Stimulated activated CD4-positive, alpha-beta T cell treated with anti-CD3 and anti-CD28 coated beads, TNF-alpha, amount 100 ng/mL, for 4 hours (primary cell): Measurements from ENCODE around the gene TBC1D22A.
"Not testable (repeated sequence)": the region's sequence is repeated elsewhere in the genome, so short reads cannot be mapped to it uniquely, and the experiment has no call there.

ENCODE experiments used
- DNase-seq, 3 experiments: peaks; one replicate each; pipeline ENCODE4 v3.0.0-alpha.2; 2020; ENCODE audit warnings: low read depth in 3 of 3

Gene TBC1D22A

GRCh38 chr22:46762238-46763050 lies at the start of gene TBC1D22A:
Gene TBC1D22A (plus strand): TSS chr22:46762650. CDS start chr22:46762787, 137 bp downstream.
- DNase-seq = peak; percentile 88 to 89 (median 89)

- no peak for DNase-seq
Observed at GRCh38 chr22:46714550-46714949, 47.9 kb upstream of the TBC1D22A start.

GRCh38 chr22:46719921-46720320 lies 42.5 kb upstream of the TBC1D22A start:
- DNase-seq = no peak

DNA sequence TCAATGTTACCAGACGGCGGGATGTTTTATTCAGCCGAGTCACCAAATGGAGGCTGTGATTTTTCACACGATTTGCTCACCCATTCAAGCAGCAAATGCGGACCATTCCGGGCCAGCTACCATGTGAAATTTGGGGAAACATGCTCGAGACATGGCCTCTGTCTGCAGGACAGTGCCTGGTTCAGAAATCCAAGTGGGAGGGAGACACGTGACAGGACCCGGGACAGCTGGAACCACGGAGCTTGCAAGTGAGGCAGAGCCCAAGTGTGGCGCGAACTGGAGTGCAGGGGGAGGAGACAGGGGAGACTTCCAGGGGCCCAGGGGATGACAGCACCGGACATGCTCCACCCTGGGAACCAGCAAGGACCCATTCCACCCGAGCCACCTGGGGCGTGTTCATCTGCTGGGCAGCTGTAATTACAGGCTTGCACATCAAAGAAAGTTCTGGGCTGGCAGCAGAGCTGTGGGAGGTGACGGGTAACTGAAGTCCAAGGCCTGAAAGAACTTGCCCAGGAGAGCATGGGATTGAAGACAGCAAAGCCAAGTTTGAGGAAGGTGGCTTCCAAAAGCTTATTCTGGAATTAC lies 40.9 kb upstream of the TBC1D22A start:
- no peak for DNase-seq

- no peak for DNase-seq
Observed at GRCh38 chr22:46723882-46724281, 38.6 kb upstream of the TBC1D22A start.

- no peak for DNase-seq
Observed at GRCh38 chr22:46725096-46725495, 37.4 kb upstream of the TBC1D22A start.

GRCh38 chr22:46726066-46726985 lies 36.1 kb upstream of the TBC1D22A start:
- no peak for DNase-seq

DNA sequence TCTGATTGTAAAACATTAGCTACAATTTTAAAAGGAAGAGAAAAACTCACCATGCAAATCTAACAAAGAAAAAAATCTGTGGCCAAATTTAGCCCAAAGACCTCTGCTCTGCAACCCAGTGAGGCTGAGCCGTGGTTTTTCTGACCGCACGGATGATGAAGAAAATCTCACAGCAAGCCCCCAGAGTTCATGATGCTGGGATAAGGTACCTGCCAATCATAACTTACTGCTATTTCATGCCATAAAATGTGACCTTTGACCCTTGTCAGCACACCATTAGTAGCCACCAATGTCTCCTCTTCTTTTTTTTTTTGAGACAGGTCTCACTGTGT lies 35.5 kb upstream of the TBC1D22A start:
- no peak for DNase-seq

- DNase-seq = no peak
Observed at GRCh38 chr22:46727813-46728364, 34.6 kb upstream of the TBC1D22A start.

GRCh38 chr22:46728470-46728869 lies 34.0 kb upstream of the TBC1D22A start:
- no peak for DNase-seq

DNA sequence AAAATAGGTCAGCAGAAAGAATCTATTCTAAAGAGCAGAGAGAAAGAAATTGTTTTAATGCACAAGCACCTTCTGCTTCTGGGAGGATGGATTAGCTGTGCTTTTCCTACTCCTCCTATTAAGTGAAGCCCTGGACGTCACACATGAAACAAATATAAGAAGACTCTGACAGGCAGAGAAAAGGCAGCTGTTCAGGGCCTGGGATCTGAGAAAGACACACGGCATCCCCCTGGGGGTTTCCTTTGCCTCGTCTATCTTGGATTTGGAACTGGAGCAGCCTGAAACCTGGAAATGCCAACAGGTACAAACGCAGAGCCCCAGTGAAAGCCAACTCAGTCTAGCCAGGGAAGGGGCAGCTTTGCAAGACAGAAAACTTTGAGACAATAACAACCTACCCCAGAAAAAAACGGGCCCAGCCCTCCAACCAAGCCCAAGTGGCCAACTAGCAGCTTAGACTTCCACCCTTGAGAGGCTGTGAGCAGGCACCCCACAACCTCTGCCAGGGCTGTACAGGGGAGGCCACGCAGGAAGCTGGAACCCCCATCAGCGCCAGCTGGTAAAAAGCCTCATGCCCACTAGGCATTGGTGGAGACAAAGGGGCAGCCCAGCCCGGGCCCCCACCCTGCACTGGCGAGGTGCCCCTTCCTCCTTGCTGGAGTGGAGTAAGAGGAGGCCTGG lies 31.7 kb upstream of the TBC1D22A start:
- DNase-seq = no peak

DNA sequence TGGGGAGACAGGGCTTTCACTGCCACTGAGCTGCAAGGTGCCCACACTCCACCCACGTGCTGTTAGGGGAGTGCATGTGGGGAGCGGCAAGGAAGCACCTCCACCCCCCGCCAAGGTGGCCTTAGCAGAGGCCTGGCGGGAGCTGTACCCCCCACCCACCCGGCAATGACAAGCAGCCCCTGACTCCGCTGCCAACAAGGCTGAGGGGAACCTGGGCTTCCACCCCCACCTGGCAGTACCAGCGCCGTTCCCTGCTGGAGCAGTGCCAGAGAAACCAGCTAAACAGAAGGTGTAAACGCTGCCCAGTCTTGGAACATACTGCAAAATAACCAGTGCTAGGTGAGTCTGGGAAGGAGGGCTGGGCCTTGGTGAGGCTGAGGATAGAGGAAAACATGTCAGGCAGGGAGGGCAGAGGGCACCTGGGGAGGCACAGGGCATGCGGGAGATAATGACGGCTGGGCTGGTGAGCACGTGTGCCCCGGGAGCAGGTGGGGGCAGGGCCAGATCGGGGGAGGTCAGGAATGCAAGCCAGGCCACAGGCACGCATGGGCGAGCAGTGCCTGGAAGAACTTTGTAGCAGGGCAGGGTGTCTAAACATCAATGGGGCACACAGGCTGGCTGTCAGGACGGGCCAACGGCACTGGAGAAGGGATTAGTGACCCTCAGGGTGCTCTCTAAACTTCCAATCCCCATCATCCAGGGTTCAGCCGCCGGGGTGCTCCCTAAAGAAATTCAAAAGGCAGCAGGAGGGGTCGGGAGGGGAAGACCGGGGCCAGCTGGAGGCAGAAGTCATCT lies 31.0 kb upstream of the TBC1D22A start:
- DNase-seq = no peak

GRCh38 chr22:46732041-46732379 lies 30.4 kb upstream of the TBC1D22A start:
- DNase-seq = no peak

DNA sequence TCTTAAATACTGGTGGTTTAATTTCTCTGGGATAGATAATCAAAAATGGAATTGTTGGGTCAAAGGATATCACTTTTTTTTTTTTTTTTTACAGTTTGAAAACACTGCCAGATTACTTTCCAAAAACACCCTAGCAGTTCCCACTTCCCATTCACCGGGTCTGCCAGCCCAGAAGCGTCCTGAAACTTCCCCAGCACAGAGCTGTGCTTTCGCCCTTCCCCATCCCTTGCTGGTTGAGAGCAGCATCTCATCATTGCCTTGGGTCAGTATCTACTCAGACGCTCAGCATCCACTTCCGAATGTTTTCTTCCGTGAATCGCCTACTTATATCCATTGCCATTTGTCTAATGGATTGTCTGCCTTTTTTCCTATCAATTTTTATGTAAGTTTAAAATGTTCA lies 29.9 kb upstream of the TBC1D22A start:
- DNase-seq = no peak

GRCh38 chr22:46734213-46734722 lies 28.2 kb upstream of the TBC1D22A start:
- not testable (repeated sequence) for DNase-seq

- peak in 2 of 3 experiments; percentile 18 to 46 for DNase-seq
Observed at GRCh38 chr22:46734830-46735453, 27.5 kb upstream of the TBC1D22A start.

DNA sequence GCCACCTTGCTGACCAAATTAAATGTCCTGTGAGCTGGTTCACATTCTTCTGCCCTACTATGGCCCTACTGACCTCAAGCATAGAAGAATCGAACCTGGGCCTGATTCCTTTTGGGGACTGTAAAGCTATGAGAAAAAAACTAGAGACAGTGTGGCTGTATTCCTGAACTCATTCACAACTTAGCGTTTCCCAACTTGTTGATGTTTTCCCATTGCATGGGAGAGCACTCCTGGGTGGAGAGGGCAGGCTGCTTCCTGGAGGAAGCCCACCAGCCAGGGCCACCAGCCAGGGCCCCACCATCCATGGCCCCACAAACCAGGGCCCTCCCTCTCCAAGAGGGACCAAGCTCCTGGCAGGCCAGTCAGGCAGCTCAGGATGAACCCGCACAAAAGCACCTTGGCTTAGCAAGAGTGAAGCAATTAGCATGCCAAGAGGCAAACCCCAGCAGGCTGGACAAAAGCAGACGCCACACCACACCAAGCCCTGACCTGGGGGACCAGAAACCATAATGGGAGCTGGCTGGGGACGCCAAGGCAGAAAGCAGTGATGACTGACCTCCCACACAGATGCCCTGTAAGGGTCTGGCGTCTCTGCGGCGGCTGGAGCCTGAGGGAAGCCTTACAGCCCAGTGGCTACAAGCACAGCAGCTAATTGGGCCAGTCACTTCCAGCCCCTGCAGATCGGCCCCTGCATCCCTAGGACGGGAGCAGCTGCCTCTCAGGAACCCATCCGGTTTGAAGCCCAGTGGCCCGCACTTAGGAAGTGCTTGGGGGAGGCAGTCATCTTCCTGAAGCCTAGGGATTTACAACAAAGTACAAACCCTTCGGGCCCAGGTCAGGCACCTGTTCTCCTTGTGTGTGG lies 26.5 kb upstream of the TBC1D22A start:
- DNase-seq = no peak

GRCh38 chr22:46736705-46737104 lies 25.7 kb upstream of the TBC1D22A start:
- no peak for DNase-seq
